Stimulated activated CD8-positive, alpha-beta memory T cell treated with anti-CD3 and anti-CD28 coated beads, Interleukin-15, amount 100 ng/mL, for 1 hour (primary cell): ENCODE measurements around the gene HSPA4.
"Not testable (repeated sequence)": the region's sequence is repeated elsewhere in the genome, so short reads cannot be mapped to it uniquely, and the experiment has no call there.

Source experiments
- DNase-seq: peaks from one replicate; pipeline ENCODE4 v3.0.0-alpha.2; 2020; ENCODE audit warnings: low read depth

The HSPA4 gene

GRCh38 chr5:133051542-133052316 is at the start of gene HSPA4:
HSPA4 (plus strand) TSS chr5:133052013; CDS start chr5:133052251, 238 bp downstream.
- DNase-seq: peak; percentile 96

- DNase-seq: no peak
These were observed 45.2 kb upstream of the HSPA4 start for GRCh38 chr5:133006653-133007052.

- not testable (repeated sequence) for DNase-seq
These were observed 43.4 kb upstream of the HSPA4 start for GRCh38 chr5:133008455-133008854.

- DNase-seq: no peak
These were observed 36.3 kb upstream of the HSPA4 start for GRCh38 chr5:133015466-133015865.

GRCh38 chr5:133017964-133018363 is 33.8 kb upstream of the HSPA4 start:
- no peak for DNase-seq

GRCh38 chr5:133019471-133019870 is 32.3 kb upstream of the HSPA4 start:
- not testable (repeated sequence) for DNase-seq

- peak; percentile 79 for DNase-seq
These were observed 25.8 kb upstream of the HSPA4 start, which contains the start of gene ZCCHC10 for GRCh38 chr5:133025804-133026663. ZCCHC10 (minus strand) TSS chr5:133026549; CDS start chr5:133026537, 12 bp downstream.

- DNase-seq: no peak
These were observed 25.1 kb upstream of the HSPA4 start for GRCh38 chr5:133026664-133027153.

GRCh38 chr5:133029416-133029815 is 22.4 kb upstream of the HSPA4 start:
- no peak for DNase-seq

- no peak for DNase-seq
These were observed 21.3 kb upstream of the HSPA4 start for GRCh38 chr5:133030343-133031005.

- no peak for DNase-seq
These were observed 18.7 kb upstream of the HSPA4 start for GRCh38 chr5:133032852-133033742.

- no peak for DNase-seq
These were observed 17.7 kb upstream of the HSPA4 start for GRCh38 chr5:133034064-133034463.

GRCh38 chr5:133035224-133035623 is 16.6 kb upstream of the HSPA4 start:
- no peak for DNase-seq

- not testable (repeated sequence) for DNase-seq
These were observed 15.1 kb upstream of the HSPA4 start for GRCh38 chr5:133036677-133037076.

GRCh38 chr5:133041157-133041784 is 10.5 kb upstream of the HSPA4 start:
- DNase-seq: no peak

GRCh38 chr5:133041910-133042309 is 9.9 kb upstream of the HSPA4 start:
- DNase-seq: no peak

- not testable (repeated sequence) for DNase-seq
These were observed 5.3 kb upstream of the HSPA4 start for GRCh38 chr5:133046560-133046959.

- no peak for DNase-seq
These were observed 4.4 kb upstream of the HSPA4 start for GRCh38 chr5:133047404-133047803.

- no peak for DNase-seq
These were observed 2.7 kb upstream of the HSPA4 start for GRCh38 chr5:133048993-133049725.

GRCh38 chr5:133049726-133050048 is 2.1 kb upstream of the HSPA4 start:
- no peak for DNase-seq
